Measurements from ENCODE around the gene MLLT1. TPM values are rescaled to one million over a fixed set of nuclear protein-coding genes. Genes with fewer than 3 reads are reported as not detected.

The MLLT1 gene
- total RNA-seq, result 61.9 TPM
- long read RNA-seq, full-length matches to known transcripts, result 4 of 168 reads
- long read RNA-seq, partial matches to known transcripts, result 51 of 168 reads
- long read RNA-seq, other reads (novel, unspliced or antisense), result 113 of 168 reads

GRCh38 chr19:6279931-6280591 lies at the start of gene MLLT1:
Gene MLLT1 (minus strand): TSS chr19:6279975. CDS start chr19:6279784, 191 bp downstream.
- peaks cover 6% of the 10 kb centered on the region for H3K36me3 ChIP-seq
- H3K27me3 ChIP-seq (ENCODE audit: low read depth), result no peaks in the 10 kb centered on the region
- intact Hi-C loops (cut with DNase I), result no loop called here
- H3K27ac ChIP-seq, result peak within 1 kb of the TSS; percentile 81
- H3K9me3 ChIP-seq, result no peaks in the 10 kb centered on the region
- TF ChIP-seq CTCF (IDR thresholded peaks at IDR 0.05), result peak; percentile 82
- peak; percentile 98 to 99 for ATAC-seq
- H3K4me1 ChIP-seq, result peaks cover 39% of the 10 kb centered on the region
- peak; percentile 97 for DNase-seq
- H3K4me3 ChIP-seq, result peak within 1 kb of the TSS; percentile 84

GRCh38 chr19:6326815-6327214 lies 47.0 kb upstream of the MLLT1 start:
- Histone ChIP-seq H3K27ac (no peak overlapping the region), H3K27me3 (ENCODE audit: low read depth) (peaks cover 3% of the 10 kb centered on the region), H3K4me3 (no peak overlapping the region), H3K36me3 (no peaks in the 10 kb centered on the region), H3K4me1 (no peaks in the 10 kb centered on the region), H3K9me3 (no peaks in the 10 kb centered on the region)
- intact Hi-C loops (cut with DNase I), result no loop called here
- ATAC-seq, result no peak
- no peak for DNase-seq
- TF ChIP-seq CTCF (IDR thresholded peaks at IDR 0.05), result no peak

GRCh38 chr19:6325614-6326013 lies 45.8 kb upstream of the MLLT1 start:
- Histone ChIP-seq H3K36me3 (no peaks in the 10 kb centered on the region), H3K4me1 (no peaks in the 10 kb centered on the region), H3K9me3 (no peaks in the 10 kb centered on the region), H3K27me3 (ENCODE audit: low read depth) (peaks cover 3% of the 10 kb centered on the region), H3K27ac (no peak overlapping the region), H3K4me3 (no peak overlapping the region)
- ATAC-seq, result no peak
- intact Hi-C loops (cut with DNase I), result no loop called here
- no peak for TF ChIP-seq CTCF (IDR thresholded peaks at IDR 0.05)
- DNase-seq, result no peak

- intact Hi-C loops (cut with DNase I), result no loop called here
- DNase-seq, result no peak
- Histone ChIP-seq H3K4me1 (no peaks in the 10 kb centered on the region), H3K27ac (no peak overlapping the region), H3K27me3 (ENCODE audit: low read depth) (peaks cover 3% of the 10 kb centered on the region), H3K4me3 (no peak overlapping the region), H3K9me3 (no peaks in the 10 kb centered on the region), H3K36me3 (no peaks in the 10 kb centered on the region)
- no peak for ATAC-seq
- no peak for TF ChIP-seq CTCF (IDR thresholded peaks at IDR 0.05)
These were observed 45.0 kb upstream of the MLLT1 start for GRCh38 chr19:6324757-6325156.

- H3K4me3 ChIP-seq, result no peak overlapping the region
- H3K36me3 ChIP-seq, result no peaks in the 10 kb centered on the region
- no peak for ATAC-seq
- no peak for TF ChIP-seq CTCF (IDR thresholded peaks at IDR 0.05)
- H3K27me3 ChIP-seq (ENCODE audit: low read depth), result peaks cover 3% of the 10 kb centered on the region
- no peaks in the 10 kb centered on the region for H3K9me3 ChIP-seq
- no peaks in the 10 kb centered on the region for H3K4me1 ChIP-seq
- no peak for DNase-seq
- no peak overlapping the region for H3K27ac ChIP-seq
- intact Hi-C loops (cut with DNase I), result no loop called here
These were observed 42.5 kb upstream of the MLLT1 start for GRCh38 chr19:6322284-6322683.

Data from lower lobe of right lung (tissue), 2 donors.